ENCODE data around the gene CHRNB2. TPM values are rescaled to one million over a fixed set of nuclear protein-coding genes. Genes with fewer than 3 reads are reported as not detected.
A peak's percentile ranks its signal among the peaks of the same experiment; 100 is the strongest.

CHRNB2 gene
- total RNA-seq, 4 donors from 2014 or later, result 1.1 TPM; not detected in 3

- no peak for TF ChIP-seq POLR2A (IDR thresholded peaks at IDR 0.05)
- no peak for TF ChIP-seq CTCF (IDR thresholded peaks at IDR 0.05)
- Histone ChIP-seq H3K27me3 (no peaks in the 10 kb centered on the region), H3K4me1 (peaks cover 0 to 10% of the 10 kb centered on the region in 2 donors), H3K4me3 (no peak overlapping the region), H3K9me3 (no peaks in the 10 kb centered on the region), H3K27ac (no peak overlapping the region), H3K36me3 (no peaks in the 10 kb centered on the region)
- intact Hi-C loops (cut with DNase I; ENCODE audit: low total_unique reads), result no loop called here
- DNase-seq, result no peak
Observed at GRCh38 chr1:154553056-154554030, 14.2 kb upstream of the CHRNB2 start.

- H3K4me1 ChIP-seq, result peaks cover 0 to 10% of the 10 kb centered on the region in 2 donors
- no peaks in the 10 kb centered on the region for H3K9me3 ChIP-seq
- H3K36me3 ChIP-seq, result no peaks in the 10 kb centered on the region
- H3K27ac ChIP-seq, result peak overlapping the region; percentile 20 to 29
- peak overlapping the region in 1 of 2 donors; percentile 83 for H3K4me3 ChIP-seq
- no peaks in the 10 kb centered on the region for H3K27me3 ChIP-seq
- intact Hi-C loops (cut with DNase I; ENCODE audit: low total_unique reads), result no loop called here
- TF ChIP-seq POLR2A (IDR thresholded peaks at IDR 0.05) (no peak), CTCF (IDR thresholded peaks at IDR 0.05) (no peak)
- DNase-seq, result no peak
Observed at GRCh38 chr1:154556422-154556821, 11.2 kb upstream of the CHRNB2 start.

- Histone ChIP-seq H3K36me3 (no peaks in the 10 kb centered on the region), H3K4me3 (peak overlapping the region; percentile 81 to 83), H3K9me3 (no peaks in the 10 kb centered on the region), H3K27ac (peak overlapping the region; percentile 89 to 91), H3K27me3 (no peaks in the 10 kb centered on the region), H3K4me1 (peaks cover 0 to 10% of the 10 kb centered on the region in 2 donors)
- intact Hi-C loops (cut with DNase I; ENCODE audit: low total_unique reads), result no loop called here
- TF ChIP-seq CTCF (IDR thresholded peaks at IDR 0.05), result no peak
- TF ChIP-seq POLR2A (IDR thresholded peaks at IDR 0.05), result no peak
- no peak for DNase-seq
Observed at GRCh38 chr1:154557248-154557938, 10.2 kb upstream of the CHRNB2 start.

- H3K4me1 ChIP-seq, result peaks cover 0 to 10% of the 10 kb centered on the region in 2 donors
- DNase-seq, result peak; percentile 47 to 55
- H3K36me3 ChIP-seq, result no peaks in the 10 kb centered on the region
- TF ChIP-seq POLR2A (IDR thresholded peaks at IDR 0.05) (no peak), CTCF (IDR thresholded peaks at IDR 0.05) (no peak)
- intact Hi-C loops (cut with DNase I; ENCODE audit: low total_unique reads), result no loop called here
- no peaks in the 10 kb centered on the region for H3K27me3 ChIP-seq
- peak within 1 kb of the TSS; percentile 81 to 83 for H3K4me3 ChIP-seq
- H3K27ac ChIP-seq, result peak within 1 kb of the TSS; percentile 89 to 91
- no peaks in the 10 kb centered on the region for H3K9me3 ChIP-seq
Observed at GRCh38 chr1:154557939-154558719, 9.4 kb upstream of the CHRNB2 start, which contains the start of gene UBE2Q1. UBE2Q1 (minus strand) TSS chr1:154558662; CDS start chr1:154558553, 109 bp downstream.
